ENCODE measurements around the gene DOCK6.

The DOCK6 gene

GRCh38 chr19:11295665-11296245, 33.4 kb upstream of the DOCK6 start, which contains the start of gene TSPAN16:
Gene TSPAN16 (plus strand): TSS chr19:11296160. CDS start chr19:11296298, 138 bp downstream.
- TF ChIP-seq CTCF (IDR thresholded peaks at IDR 0.05; ENCODE audit: low read depth, low read length, missing control alignments) = peak; percentile 5
- no peak within 1 kb of the TSS for H3K4me3 ChIP-seq (replicated peaks; ENCODE audit: low read depth, low read length)
- no peak for DNase-seq (ENCODE audit: extremely low read depth, low read depth)

- no peak for DNase-seq (ENCODE audit: extremely low read depth, low read depth)
- no peak overlapping the region for H3K4me3 ChIP-seq (replicated peaks; ENCODE audit: low read depth, low read length)
- TF ChIP-seq CTCF (IDR thresholded peaks at IDR 0.05; ENCODE audit: low read depth, low read length, missing control alignments) = no peak
Observed at GRCh38 chr19:11295180-11295579, 32.9 kb upstream of the DOCK6 start.

GRCh38 chr19:11293433-11294389, 31.4 kb upstream of the DOCK6 start:
- TF ChIP-seq CTCF (IDR thresholded peaks at IDR 0.05; ENCODE audit: low read depth, low read length, missing control alignments) = peak; percentile 95
- H3K4me3 ChIP-seq (replicated peaks; ENCODE audit: low read depth, low read length) = no peak overlapping the region; the same call in 1 of the 2 replicates

GRCh38 chr19:11291991-11292390, 29.7 kb upstream of the DOCK6 start:
- no peak for DNase-seq (ENCODE audit: extremely low read depth, low read depth)
- H3K4me3 ChIP-seq (replicated peaks; ENCODE audit: low read depth, low read length) = no peak overlapping the region
- TF ChIP-seq CTCF (IDR thresholded peaks at IDR 0.05; ENCODE audit: low read depth, low read length, missing control alignments) = no peak

More at GRCh38 chr19:11293433-11294389, 31.4 kb upstream of the DOCK6 start:
- DNase-seq (ENCODE audit: extremely low read depth, low read depth) = peak; percentile 74

GRCh38 chr19:11291415-11291814, 29.1 kb upstream of the DOCK6 start:
- no peak for DNase-seq (ENCODE audit: extremely low read depth, low read depth)
- H3K4me3 ChIP-seq (replicated peaks; ENCODE audit: low read depth, low read length) = no peak overlapping the region
- no peak for TF ChIP-seq CTCF (IDR thresholded peaks at IDR 0.05; ENCODE audit: low read depth, low read length, missing control alignments)

GRCh38 chr19:11290256-11290655, 27.9 kb upstream of the DOCK6 start:
- no peak overlapping the region for H3K4me3 ChIP-seq (replicated peaks; ENCODE audit: low read depth, low read length)
- no peak for DNase-seq (ENCODE audit: extremely low read depth, low read depth)
- no peak for TF ChIP-seq CTCF (IDR thresholded peaks at IDR 0.05; ENCODE audit: low read depth, low read length, missing control alignments)

Data from HFF-Myc (cell line).